ENCODE results near the gene SLC43A1. TPM values are rescaled to one million over a fixed set of nuclear protein-coding genes. Genes with fewer than 3 reads are reported as not detected.

SLC43A1 gene
- polyA plus RNA-seq, 3 donors: 5.4 to 6.2 (median 5.8) TPM

GRCh38 chr11:57458060-57458409 is 57.5 kb downstream of the SLC43A1 start:
- H3K79me2 ChIP-seq (ENCODE audit: insufficient read depth, low read length): no peaks in the 10 kb centered on the region
- H3K9ac ChIP-seq (ENCODE audit: insufficient read depth, low read length, poor library complexity, severe bottlenecking): no peak overlapping the region
- peak overlapping the region; percentile 93 for H3K4me2 ChIP-seq (replicated peaks; ENCODE audit: extremely low read depth, low read length, poor library complexity, severe bottlenecking)
- H3K4me1 ChIP-seq (ENCODE audit: control insufficient read depth in 1 of 2, insufficient read depth in 2 of 2, low read length in 2 of 2): peaks cover 37 to 40% of the 10 kb centered on the region in 2 donors
- Mint-ChIP-seq H3K9me3 (peaks cover 0 to 28% (median 7%) of the 10 kb centered on the region in 7 donors), H3K27ac (no peak overlapping the region), H3K27me3 (ENCODE audit: low read depth in 3 of 3) (peaks cover 39 to 57% (median 51%) of the 10 kb centered on the region in 3 donors), H3K36me3 (peaks cover 0 to 16% of the 10 kb centered on the region in 2 donors), H3K4me1 (peaks cover 35% of the 10 kb centered on the region), H3K4me3 (peak overlapping the region; percentile 48 to 83)
- TF ChIP-seq, protein P1, sequence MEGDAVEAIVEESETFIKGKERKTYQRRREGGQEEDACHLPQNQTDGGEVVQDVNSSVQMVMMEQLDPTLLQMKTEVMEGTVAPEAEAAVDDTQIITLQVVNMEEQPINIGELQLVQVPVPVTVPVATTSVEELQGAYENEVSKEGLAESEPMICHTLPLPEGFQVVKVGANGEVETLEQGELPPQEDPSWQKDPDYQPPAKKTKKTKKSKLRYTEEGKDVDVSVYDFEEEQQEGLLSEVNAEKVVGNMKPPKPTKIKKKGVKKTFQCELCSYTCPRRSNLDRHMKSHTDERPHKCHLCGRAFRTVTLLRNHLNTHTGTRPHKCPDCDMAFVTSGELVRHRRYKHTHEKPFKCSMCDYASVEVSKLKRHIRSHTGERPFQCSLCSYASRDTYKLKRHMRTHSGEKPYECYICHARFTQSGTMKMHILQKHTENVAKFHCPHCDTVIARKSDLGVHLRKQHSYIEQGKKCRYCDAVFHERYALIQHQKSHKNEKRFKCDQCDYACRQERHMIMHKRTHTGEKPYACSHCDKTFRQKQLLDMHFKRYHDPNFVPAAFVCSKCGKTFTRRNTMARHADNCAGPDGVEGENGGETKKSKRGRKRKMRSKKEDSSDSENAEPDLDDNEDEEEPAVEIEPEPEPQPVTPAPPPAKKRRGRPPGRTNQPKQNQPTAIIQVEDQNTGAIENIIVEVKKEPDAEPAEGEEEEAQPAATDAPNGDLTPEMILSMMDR (IDR thresholded peaks at IDR 0.05): no peak
- H2AFZ ChIP-seq (ENCODE audit: insufficient read depth, low read depth, low read length, poor library complexity, severe bottlenecking): peak overlapping the region; percentile 81
- peaks cover 0 to 4% of the 10 kb centered on the region in 2 donors for H3K9me3 ChIP-seq (replicated peaks in 1 of 2; ENCODE audit: control insufficient read depth in 1 of 2, insufficient read depth in 1 of 2, low read length in 2 of 2)
- H3K36me3 ChIP-seq (replicated peaks in 1 of 2; ENCODE audit: control insufficient read depth in 1 of 2, insufficient read depth in 2 of 2, low read length in 2 of 2): no peaks in the 10 kb centered on the region
- no peaks in the 10 kb centered on the region for H4K20me1 ChIP-seq (ENCODE audit: insufficient read depth, low read length)
- H3K27ac ChIP-seq (ENCODE audit: low read depth in 1 of 2, low read length in 2 of 2): no peak overlapping the region
- intact Hi-C loops (cut with micrococcal nuclease): loop anchor here (5.0 to 10.0 kb wide), 2 partner anchors 69 to 187 kb away; partner anchors contain the start of gene YPEL4 (in 2 of the 2)
- 0% methylated on average over 9 of the region's 16 CpGs for WGBS (ENCODE audit: insufficient coverage)
- DNase-seq: peak in 1 of 3 donors; percentile 27
- H3K27me3 ChIP-seq (ENCODE audit: control insufficient read depth in 2 of 2, insufficient read depth in 2 of 2, low read length in 2 of 2): peaks cover 25 to 52% of the 10 kb centered on the region in 2 donors
- H3K4me3 ChIP-seq (replicated peaks in 1 of 3; ENCODE audit: low read depth in 2 of 3, low read length in 3 of 3): peak overlapping the region in 1 of 3 experiments; percentile 81

GRCh38 chr11:57457643-57458023 is 57.9 kb downstream of the SLC43A1 start:
- WGBS (ENCODE audit: insufficient coverage): 13% methylated on average over 1 of the region's 7 CpGs
- no peaks in the 10 kb centered on the region for H3K79me2 ChIP-seq (ENCODE audit: insufficient read depth, low read length)
- H3K27me3 Mint-ChIP-seq (ENCODE audit: low read depth in 3 of 3): peaks cover 39 to 53% (median 47%) of the 10 kb centered on the region in 3 donors
- no peaks in the 10 kb centered on the region for H3K36me3 ChIP-seq (replicated peaks in 1 of 2; ENCODE audit: control insufficient read depth in 1 of 2, insufficient read depth in 2 of 2, low read length in 2 of 2)
- H3K9me3 Mint-ChIP-seq: peaks cover 0 to 28% (median 7%) of the 10 kb centered on the region in 7 donors
- peaks cover 0 to 4% of the 10 kb centered on the region in 2 donors for H3K9me3 ChIP-seq (replicated peaks in 1 of 2; ENCODE audit: control insufficient read depth in 1 of 2, insufficient read depth in 1 of 2, low read length in 2 of 2)
- no peak for DNase-seq
- peaks cover 37 to 40% of the 10 kb centered on the region in 2 donors for H3K4me1 ChIP-seq (ENCODE audit: control insufficient read depth in 1 of 2, insufficient read depth in 2 of 2, low read length in 2 of 2)
- H4K20me1 ChIP-seq (ENCODE audit: insufficient read depth, low read length): no peaks in the 10 kb centered on the region
- intact Hi-C loops (cut with micrococcal nuclease): loop anchor here (2.0 to 10.0 kb wide), 3 partner anchors 69 to 187 kb away; partner anchors contain the start of gene YPEL4 (in 2 of the 2)
- H3K9ac ChIP-seq (ENCODE audit: insufficient read depth, low read length, poor library complexity, severe bottlenecking): no peak overlapping the region
- peaks cover 0 to 14% of the 10 kb centered on the region in 2 donors for H3K36me3 Mint-ChIP-seq
- peaks cover 25 to 52% of the 10 kb centered on the region in 2 donors for H3K27me3 ChIP-seq (ENCODE audit: control insufficient read depth in 2 of 2, insufficient read depth in 2 of 2, low read length in 2 of 2)
- peak overlapping the region; percentile 51 to 83 for H3K4me3 Mint-ChIP-seq
- H2AFZ ChIP-seq (ENCODE audit: insufficient read depth, low read depth, low read length, poor library complexity, severe bottlenecking): no peak overlapping the region
- peak overlapping the region; percentile 17 for H3K4me2 ChIP-seq (replicated peaks; ENCODE audit: extremely low read depth, low read length, poor library complexity, severe bottlenecking)
- TF ChIP-seq, protein P1 (IDR thresholded peaks at IDR 0.05): peak; percentile 58
- peak overlapping the region in 2 of 7 donors; percentile 19 to 30 for H3K27ac Mint-ChIP-seq
- peak overlapping the region in 1 of 3 experiments; percentile 81 for H3K4me3 ChIP-seq (replicated peaks in 1 of 3; ENCODE audit: low read depth in 2 of 3, low read length in 3 of 3)
- no peak overlapping the region for H3K27ac ChIP-seq (ENCODE audit: low read depth in 1 of 2, low read length in 2 of 2)
- peaks cover 35% of the 10 kb centered on the region for H3K4me1 Mint-ChIP-seq
